Lung microvascular endothelial cell (primary cell): ENCODE data around the gene MPC2. TPM values are rescaled to one million over a fixed set of nuclear protein-coding genes. Genes with fewer than 3 reads are reported as not detected.
"Not testable (repeated sequence)": the region's sequence is repeated elsewhere in the genome, so short reads cannot be mapped to it uniquely, and the experiment has no call there.

Experiments used
- DNase-seq, 2 donors: peaks; one replicate each; pipeline versions ENCODE4 v3.0.0 to v3.0.0-alpha.2; 2010; ENCODE audit warnings: low read depth in 2 of 2
- total RNA-seq: library from RNA; depleted of rRNA; stranded (reverse); fragments of >200 nt; gene quantifications from 2 replicates; pipeline ENCODE4 v1.2.1, GENCODE V29; 2014

The MPC2 gene
- total RNA-seq, 1 donor from 2014 or later = 19.6 TPM

GRCh38 chr1:167934426-167935215 lies 2.3 kb downstream of the MPC2 start:
- DNase-seq = no peak

GRCh38 chr1:167933788-167934187 lies 3.1 kb downstream of the MPC2 start:
- no peak for DNase-seq

GRCh38 chr1:167929725-167930124 lies 7.1 kb downstream of the MPC2 start:
- DNase-seq = no peak

- not testable (repeated sequence) for DNase-seq
Observed at GRCh38 chr1:167928919-167929318, 8.0 kb downstream of the MPC2 start.

- no peak for DNase-seq
Observed at GRCh38 chr1:167928457-167928852, 8.4 kb downstream of the MPC2 start.

- DNase-seq = no peak
Observed at GRCh38 chr1:167927046-167927754, 9.7 kb downstream of the MPC2 start.

GRCh38 chr1:167926486-167926997 lies 10.3 kb downstream of the MPC2 start:
- no peak for DNase-seq

GRCh38 chr1:167924543-167925231 lies 12.2 kb downstream of the MPC2 start:
- DNase-seq = no peak

- DNase-seq = no peak
Observed at GRCh38 chr1:167924102-167924501, 12.8 kb downstream of the MPC2 start.

- DNase-seq = no peak
Observed at GRCh38 chr1:167923324-167924056, 13.4 kb downstream of the MPC2 start.

- no peak for DNase-seq
Observed at GRCh38 chr1:167922611-167923074, 14.2 kb downstream of the MPC2 start.

- DNase-seq = peak in 1 of 2 donors; percentile 10
Observed at GRCh38 chr1:167922023-167922422, 14.8 kb downstream of the MPC2 start.

GRCh38 chr1:167916766-167917511 lies 19.9 kb downstream of the MPC2 start:
- DNase-seq = no peak

GRCh38 chr1:167915569-167915968 lies 21.3 kb downstream of the MPC2 start:
- no peak for DNase-seq

- no peak for DNase-seq
Observed at GRCh38 chr1:167913895-167914496, 22.9 kb downstream of the MPC2 start, which contains the start of gene ADCY10. ADCY10 (minus strand) TSS chr1:167914134; CDS start chr1:167905140, 8,994 bp downstream.

GRCh38 chr1:167912294-167912693 lies 24.6 kb downstream of the MPC2 start:
- no peak for DNase-seq

GRCh38 chr1:167911413-167911812 lies 25.5 kb downstream of the MPC2 start:
- DNase-seq = peak in 1 of 2 donors; percentile 23

- DNase-seq = no peak
Observed at GRCh38 chr1:167910530-167910929, 26.3 kb downstream of the MPC2 start.

- DNase-seq = no peak
Observed at GRCh38 chr1:167909691-167910180, 27.1 kb downstream of the MPC2 start.

GRCh38 chr1:167905671-167906070 lies 31.2 kb downstream of the MPC2 start:
- DNase-seq = no peak
